Measurements from ENCODE around the gene PPDPF.

The PPDPF gene

DNA sequence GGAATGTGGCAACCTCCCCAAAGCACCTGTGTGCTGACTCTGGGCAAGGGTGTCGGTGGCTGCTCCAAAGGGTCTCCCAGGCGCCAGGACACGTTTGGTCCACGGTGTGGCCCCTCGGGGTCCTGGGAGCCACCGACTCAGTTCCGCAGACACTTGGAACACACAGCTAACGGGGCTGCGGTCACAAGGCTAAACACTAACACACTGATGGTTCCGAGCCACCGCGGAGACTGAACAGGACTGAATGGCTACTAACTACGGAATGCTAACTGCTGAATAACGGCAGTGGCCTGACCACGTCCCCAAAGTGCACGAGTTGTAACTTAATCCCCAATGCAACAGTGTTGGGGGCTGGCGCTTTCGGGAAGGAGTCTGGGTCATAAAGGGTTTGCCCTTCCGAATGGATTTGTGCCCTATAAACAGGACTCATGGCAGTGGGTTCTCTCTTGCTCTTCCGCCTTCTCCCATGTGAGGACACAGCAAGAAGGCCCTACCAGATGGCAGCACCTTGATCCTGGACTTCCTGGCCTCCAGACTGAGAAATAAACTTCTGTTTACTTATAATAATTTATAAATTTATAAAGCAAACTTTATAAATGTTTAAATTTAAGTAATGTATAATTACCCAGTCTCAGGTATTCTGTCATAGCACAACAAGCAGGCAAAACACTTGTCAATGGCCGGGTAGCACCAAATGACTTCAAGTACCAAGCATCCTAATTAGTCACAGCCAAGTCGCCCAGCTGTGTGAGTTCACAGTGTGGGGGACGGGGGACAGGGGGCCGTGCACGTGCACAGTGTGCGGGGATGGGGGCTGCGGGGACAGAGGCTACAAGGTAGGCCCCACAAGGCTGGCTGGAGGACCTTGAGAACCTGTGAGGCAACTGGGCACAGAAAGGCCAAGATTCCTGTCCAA lies 19.4 kb upstream of the PPDPF start:
- H3K4me3 ChIP-seq (ENCODE audit: low read depth, low read length): no peak overlapping the region
- TF ChIP-seq, protein P1, sequence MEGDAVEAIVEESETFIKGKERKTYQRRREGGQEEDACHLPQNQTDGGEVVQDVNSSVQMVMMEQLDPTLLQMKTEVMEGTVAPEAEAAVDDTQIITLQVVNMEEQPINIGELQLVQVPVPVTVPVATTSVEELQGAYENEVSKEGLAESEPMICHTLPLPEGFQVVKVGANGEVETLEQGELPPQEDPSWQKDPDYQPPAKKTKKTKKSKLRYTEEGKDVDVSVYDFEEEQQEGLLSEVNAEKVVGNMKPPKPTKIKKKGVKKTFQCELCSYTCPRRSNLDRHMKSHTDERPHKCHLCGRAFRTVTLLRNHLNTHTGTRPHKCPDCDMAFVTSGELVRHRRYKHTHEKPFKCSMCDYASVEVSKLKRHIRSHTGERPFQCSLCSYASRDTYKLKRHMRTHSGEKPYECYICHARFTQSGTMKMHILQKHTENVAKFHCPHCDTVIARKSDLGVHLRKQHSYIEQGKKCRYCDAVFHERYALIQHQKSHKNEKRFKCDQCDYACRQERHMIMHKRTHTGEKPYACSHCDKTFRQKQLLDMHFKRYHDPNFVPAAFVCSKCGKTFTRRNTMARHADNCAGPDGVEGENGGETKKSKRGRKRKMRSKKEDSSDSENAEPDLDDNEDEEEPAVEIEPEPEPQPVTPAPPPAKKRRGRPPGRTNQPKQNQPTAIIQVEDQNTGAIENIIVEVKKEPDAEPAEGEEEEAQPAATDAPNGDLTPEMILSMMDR (IDR thresholded peaks at IDR 0.05; ENCODE audit: low read depth, low read length, missing control alignments): no peak
- no peak for DNase-seq (ENCODE audit: low read depth)

DNA sequence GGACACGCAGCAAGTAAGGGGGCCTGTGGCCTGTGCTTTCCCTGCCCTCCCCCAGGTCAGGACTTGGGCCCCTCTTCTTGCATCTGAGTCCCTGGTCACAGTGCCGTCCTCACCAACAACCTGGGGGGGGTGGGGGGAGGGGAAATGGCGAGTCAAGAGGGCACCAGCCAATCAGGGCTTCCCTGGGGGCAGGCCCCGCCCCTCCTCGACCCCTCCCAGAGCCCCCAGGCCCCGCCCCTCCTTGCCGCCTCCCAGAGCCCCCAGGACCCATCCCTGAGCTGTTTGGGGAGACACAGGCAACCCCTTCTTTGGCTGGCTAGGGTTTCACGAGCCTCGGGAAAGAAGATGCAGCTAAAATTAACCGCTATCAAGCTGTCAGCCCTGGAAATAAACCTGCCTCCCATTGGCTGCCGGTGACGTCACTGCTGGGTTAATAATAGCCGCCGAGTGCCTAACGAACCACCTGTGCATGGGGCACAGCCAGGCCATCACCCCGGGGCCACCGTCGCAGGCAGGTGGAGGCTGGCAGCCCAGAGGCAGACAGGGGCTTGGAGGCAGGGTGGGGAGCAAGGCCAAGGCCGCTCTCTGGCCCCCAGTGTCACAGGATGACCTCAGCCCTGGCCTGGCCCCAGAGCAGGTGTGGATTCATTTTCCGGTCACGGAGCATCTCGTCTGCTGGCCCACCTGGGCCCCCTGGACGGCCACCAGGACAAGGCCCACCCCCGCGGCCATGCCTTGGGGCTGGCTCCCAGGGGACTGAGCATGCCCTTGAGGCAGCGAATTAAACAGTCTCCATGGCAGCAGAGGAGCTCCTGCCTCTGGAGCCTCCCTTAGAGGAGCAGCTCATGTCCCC lies 18.5 kb upstream of the PPDPF start:
- no peak overlapping the region for H3K4me3 ChIP-seq (ENCODE audit: low read depth, low read length)
- TF ChIP-seq, protein P1 (IDR thresholded peaks at IDR 0.05; ENCODE audit: low read depth, low read length, missing control alignments): no peak

DNA sequence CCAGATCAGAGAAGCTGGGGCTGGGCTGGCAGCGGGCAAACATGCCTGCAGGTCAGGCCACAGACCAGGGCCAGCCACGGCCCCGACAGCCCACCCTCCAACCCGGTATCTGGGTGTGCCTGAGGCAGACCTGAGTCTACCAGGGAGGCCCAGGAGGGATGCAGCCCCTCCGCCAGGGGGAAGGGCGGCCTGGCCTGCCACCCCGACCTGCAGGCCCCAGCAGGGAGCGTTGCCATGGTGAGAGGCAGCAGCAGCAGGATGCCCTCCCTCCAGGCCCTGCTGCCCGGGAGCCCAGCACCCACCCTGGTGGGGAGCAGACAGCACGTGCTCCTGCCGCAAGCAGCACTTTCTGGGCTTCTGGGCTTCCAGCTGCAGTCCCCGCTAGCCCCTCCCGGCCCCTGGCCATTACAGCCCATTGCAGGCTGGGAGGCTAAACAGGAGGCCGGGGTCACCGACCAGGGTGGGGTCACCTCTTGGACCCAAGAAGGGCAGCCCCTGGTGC lies 17.8 kb upstream of the PPDPF start:
- no peak for DNase-seq (ENCODE audit: low read depth)
- no peak overlapping the region for H3K4me3 ChIP-seq (ENCODE audit: low read depth, low read length)
- TF ChIP-seq, protein P1 (IDR thresholded peaks at IDR 0.05; ENCODE audit: low read depth, low read length, missing control alignments): no peak

More for the DNA sequence above, 18.5 kb upstream of the PPDPF start:
- DNase-seq (ENCODE audit: low read depth): no peak

DNA sequence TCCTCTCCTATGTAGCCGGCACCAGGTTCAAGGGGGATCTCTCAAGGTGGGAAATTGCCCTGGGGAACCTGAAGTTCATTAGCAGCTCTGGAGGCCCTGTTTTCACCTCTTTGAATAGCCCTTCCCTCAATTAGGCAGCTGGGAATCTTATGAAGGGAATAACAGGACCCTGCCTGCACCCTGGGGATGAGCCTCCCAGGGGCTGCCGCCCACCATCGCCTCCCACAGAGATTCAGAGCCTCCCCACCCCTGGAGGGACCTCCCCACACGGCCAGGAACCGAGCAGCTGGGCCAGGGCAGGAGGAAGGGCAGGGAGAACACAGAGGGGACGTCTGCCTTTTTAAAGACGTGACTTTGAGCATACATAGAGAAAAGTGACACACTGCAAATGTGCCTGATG lies 17.0 kb upstream of the PPDPF start:
- DNase-seq (ENCODE audit: low read depth): no peak
- H3K4me3 ChIP-seq (ENCODE audit: low read depth, low read length): no peak overlapping the region
- TF ChIP-seq, protein P1 (IDR thresholded peaks at IDR 0.05; ENCODE audit: low read depth, low read length, missing control alignments): no peak

DNA sequence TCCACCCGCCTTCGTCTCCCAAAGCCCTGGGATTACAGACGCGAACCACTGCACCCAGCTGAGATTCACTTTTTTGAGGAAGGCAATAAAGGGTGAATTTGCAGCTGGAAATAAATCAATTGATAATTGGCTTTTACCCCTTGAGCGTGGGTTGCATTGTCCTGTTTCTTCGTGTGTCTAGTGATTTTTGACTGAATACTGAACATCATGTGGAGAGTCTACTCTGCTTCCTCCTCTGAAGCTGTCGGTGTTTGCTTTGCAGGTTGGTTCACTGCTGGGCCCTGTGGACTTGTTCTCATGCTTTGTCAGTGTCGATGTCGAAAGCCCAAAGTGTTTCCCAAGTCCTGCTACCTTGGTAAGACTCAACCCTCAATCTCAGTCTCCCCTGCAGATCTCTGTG lies 15.9 kb upstream of the PPDPF start:
- no peak for DNase-seq (ENCODE audit: low read depth)
- H3K4me3 ChIP-seq (ENCODE audit: low read depth, low read length): no peak overlapping the region
- TF ChIP-seq, protein P1 (IDR thresholded peaks at IDR 0.05; ENCODE audit: low read depth, low read length, missing control alignments): no peak

DNA sequence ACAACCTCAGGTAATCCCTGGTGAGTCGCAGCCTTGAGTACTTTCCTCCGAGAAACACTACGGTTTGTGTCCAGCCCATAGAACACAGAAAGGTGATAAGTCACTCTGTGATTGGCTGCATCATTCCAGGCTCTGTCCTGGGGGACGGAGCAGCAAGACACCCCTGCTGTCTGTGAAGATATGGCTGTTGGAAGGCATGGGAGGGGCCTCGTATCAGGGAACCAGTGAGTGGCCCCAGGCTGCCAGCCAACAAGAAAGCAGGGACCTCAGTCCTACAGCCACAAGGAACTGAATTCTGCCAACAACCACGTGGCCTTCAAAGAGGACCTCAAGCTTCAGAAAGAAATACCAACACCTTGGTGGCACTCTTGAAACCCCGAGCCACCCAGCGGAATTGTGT lies 15.3 kb upstream of the PPDPF start:
- H3K4me3 ChIP-seq (ENCODE audit: low read depth, low read length): no peak overlapping the region
- no peak for DNase-seq (ENCODE audit: low read depth)
- TF ChIP-seq, protein P1 (IDR thresholded peaks at IDR 0.05; ENCODE audit: low read depth, low read length, missing control alignments): no peak
